Pancreas (tissue), 10 donors: Measurements from ENCODE around the gene CD226. TPM values are rescaled to one million over a fixed set of nuclear protein-coding genes. Genes with fewer than 3 reads are reported as not detected.

Experiments
- ATAC-seq, 4 donors: fragments of 200-7000 bp; cut with Tn5 transposase; one replicate each; pipeline versions ENCODE4 v1.8.0 to v1.9.1; 2020; ENCODE audit warnings: mild to moderate bottlenecking in 4 of 4, moderate library complexity in 4 of 4
- DNase-seq, 6 donors: peaks; one replicate each; pipeline ENCODE4 v3.0.0-alpha.2; 2020
- FAIRE-seq: peaks from 2 replicates; lab custom pipeline; 2012; peaks lifted over from hg19 to GRCh38; lab: Jason Lieb, UNC
- H3K27ac ChIP-seq, 4 donors: fragments of 200-600 bp; sonication (generic); 1 replicate in 3 of 4; 2 replicates in 1 of 4; pipeline versions ENCODE4 v1.5.0 to v1.8.0; 2020
- H3K27me3 ChIP-seq, 4 donors: fragments of 200-600 bp; one replicate each; pipeline ENCODE4 v1.8.0; 2021
- H3K36me3 ChIP-seq, 3 donors: fragments of 200-600 bp; sonication (generic) in 1 of 3; one replicate each; pipeline versions ENCODE4 v1.5.0 to v1.8.0; 2020 to 2021
- H3K4me1 ChIP-seq, 3 donors: fragments of 200-600 bp; one replicate each; pipeline ENCODE4 v1.8.0; 2021
- H3K4me3 ChIP-seq, 4 donors: fragments of 200-600 bp; sonication (generic) in 2 of 4; one replicate each; pipeline versions ENCODE4 v1.5.0 to v1.8.0; 2020 to 2021
- H3K9me3 ChIP-seq, 4 donors: fragments of 200-600 bp; one replicate each; pipeline ENCODE4 v1.8.0; 2021
- CTCF ChIP-seq, 4 donors: fragments of 200-600 bp; sonication (generic) in 3 of 4; IDR thresholded peaks; one replicate each; pipeline versions ENCODE4 v1.5.0 to v1.8.0; 2021; ENCODE audit warnings: antibody characterized with exemption in 4 of 4
- WGBS, 2 donors: extraction: QIAGEN DNeasy Blood & Tissue Kit; methylation state at CpG; one replicate each; pipeline ENCODE4 v1.1.7; 2013; 5-methylcytosine and 5-hydroxymethylcytosine counted together
- intact Hi-C, 3 donors: fragments of 100-400 bp; cut with DNase I; formaldehyde crosslinking; loops; one replicate each; pipeline versions ENCODE4 v1.11.1 to v1.14.2; 2022
- polyA plus RNA-seq, 2 donors: library from polyadenylated mRNA; stranded (reverse); fragments of 200-250 nt; gene quantifications; one replicate each; pipeline ENCODE4 v1.2.3, GENCODE V29; 2013
- total RNA-seq, 6 donors: library from RNA; stranded (reverse); fragmentation: NEBNext Ultra II Directional in 4 of 6; extraction: Animal tissue kit (Norgen Biotek cat#: 25700) in 4 of 6; gene quantifications; one replicate each; pipeline versions ENCODE4 v1.2.1 to v1.2.4, GENCODE V29; 2021 to 2023
- donor health status: healthy with polysubstance abuse.
- donor health status: DM: no; HTN: no; CAD: no; lungs with moderate emphysema.
- donor health status: DM: no; HTN: no; CAD: no.
- donor health status: control.
- donor health status: control.
- donor health status: Bipolar disorder and iron deficiency.
- donor health status: DM: yes; HTN: yes; CAD: no.
- donor health status: DM: no; HTN: no; CAD: no.
- donor health status: DM: no; HTN: no; CAD: no.
- donor health status: DM: yes; HTN: yes; CAD: no.

Gene CD226
- total and polyA plus RNA-seq, 8 donors: 0.07 to 1.1 (median 0.38) TPM

- FAIRE-seq (no peak), DNase-seq (no peak), ATAC-seq (no peak)
- no peaks in the 10 kb centered on the region for H3K4me1 ChIP-seq
- H3K27ac ChIP-seq: no peak overlapping the region
- no peaks in the 10 kb centered on the region for H3K36me3 ChIP-seq
- H3K4me3 ChIP-seq: no peak overlapping the region
- no peak for TF ChIP-seq CTCF (IDR thresholded peaks at IDR 0.05)
- no peaks in the 10 kb centered on the region for H3K9me3 ChIP-seq
- intact Hi-C loops: no loop called here
- H3K27me3 ChIP-seq: no peaks in the 10 kb centered on the region
- 96 to 97% methylated on average over 2 of the region's 2 CpGs for WGBS, 2 donors
These were observed 5.5 kb upstream of the CD226 start for GRCh38 chr18:69953191-69953590.

- ATAC-seq (no peak), FAIRE-seq (no peak), DNase-seq (no peak)
- WGBS, 2 donors: 69 to 82% methylated on average over 1 of the region's 1 CpG
- Histone ChIP-seq H3K4me1 (no peaks in the 10 kb centered on the region), H3K27me3 (no peaks in the 10 kb centered on the region), H3K9me3 (no peaks in the 10 kb centered on the region), H3K27ac (no peak overlapping the region), H3K4me3 (no peak overlapping the region), H3K36me3 (no peaks in the 10 kb centered on the region)
- intact Hi-C loops: no loop called here
- no peak for TF ChIP-seq CTCF (IDR thresholded peaks at IDR 0.05)
These were observed 3.5 kb upstream of the CD226 start for GRCh38 chr18:69951182-69951581.

- Histone ChIP-seq H3K36me3 (no peaks in the 10 kb centered on the region), H3K27ac (no peak overlapping the region), H3K4me3 (no peak overlapping the region), H3K27me3 (no peaks in the 10 kb centered on the region), H3K9me3 (no peaks in the 10 kb centered on the region), H3K4me1 (no peaks in the 10 kb centered on the region)
- 89 to 92% methylated on average over 4 of the region's 4 CpGs for WGBS, 2 donors
- TF ChIP-seq CTCF (IDR thresholded peaks at IDR 0.05): no peak
- DNase-seq (no peak), ATAC-seq (no peak), FAIRE-seq (no peak)
- intact Hi-C loops: no loop called here
These were observed 1.9 kb upstream of the CD226 start for GRCh38 chr18:69949538-69949936.

GRCh38 chr18:69948919-69949537 lies 1.4 kb upstream of the CD226 start:
- DNase-seq: no peak
- no peak overlapping the region for H3K4me3 ChIP-seq
- no peaks in the 10 kb centered on the region for H3K4me1 ChIP-seq
- no peaks in the 10 kb centered on the region for H3K9me3 ChIP-seq
- no peaks in the 10 kb centered on the region for H3K27me3 ChIP-seq
- H3K36me3 ChIP-seq: no peaks in the 10 kb centered on the region
- TF ChIP-seq CTCF (IDR thresholded peaks at IDR 0.05): no peak
- FAIRE-seq: no peak
- 76 to 81% methylated on average over 15 of the region's 15 CpGs for WGBS, 2 donors
- peak in 2 of 4 donors; percentile 50 to 74 for ATAC-seq
- intact Hi-C loops: no loop called here
- no peak overlapping the region for H3K27ac ChIP-seq

- TF ChIP-seq CTCF (IDR thresholded peaks at IDR 0.05): no peak
- Histone ChIP-seq H3K4me1 (no peaks in the 10 kb centered on the region), H3K27me3 (no peaks in the 10 kb centered on the region), H3K9me3 (no peaks in the 10 kb centered on the region), H3K4me3 (no peak overlapping the region), H3K27ac (no peak overlapping the region), H3K36me3 (no peaks in the 10 kb centered on the region)
- DNase-seq: no peak
- WGBS, 2 donors: 39 to 40% methylated on average over 2 of the region's 2 CpGs
- FAIRE-seq: no peak
- no peak for ATAC-seq
- intact Hi-C loops: no loop called here
These were observed 583 bp upstream of the CD226 start for GRCh38 chr18:69948256-69948655.
